ENCODE measurements around the gene GBP1.
"Not testable (repeated sequence)": the region's sequence is repeated elsewhere in the genome, so short reads cannot be mapped to it uniquely, and the experiment has no call there.

Gene GBP1

GRCh38 chr1:89041119-89041641 is 23.8 kb downstream of the GBP1 start:
- H3K4me3 ChIP-seq (ENCODE audit: low read length) = no peak overlapping the region
- H3K4ac ChIP-seq (ENCODE audit: low read depth, low read length) = no peak overlapping the region
- H4K5ac ChIP-seq (ENCODE audit: low read length) = no peak overlapping the region
- H3K4me2 ChIP-seq (ENCODE audit: low read length) = no peak overlapping the region
- H3K27me3 ChIP-seq (ENCODE audit: insufficient read depth, low read length, poor library complexity) = no peaks in the 10 kb centered on the region
- H3K56ac ChIP-seq (ENCODE audit: low read length) = no peak overlapping the region
- DNase-seq = no peak
- H4K8ac ChIP-seq (ENCODE audit: low read depth, low read length) = no peak overlapping the region
- no peaks in the 10 kb centered on the region for H3K4me1 ChIP-seq (ENCODE audit: control insufficient read depth, low read depth, low read length)
- no peak overlapping the region for H2BK120ac ChIP-seq (ENCODE audit: low read depth, low read length)
- H3K36me3 ChIP-seq (ENCODE audit: control insufficient read depth, insufficient read depth, low read length) = no peaks in the 10 kb centered on the region
- H3K9ac ChIP-seq (ENCODE audit: low read length) = no peak overlapping the region
- H3K23ac ChIP-seq (ENCODE audit: low read length) = no peak overlapping the region
- H2BK5ac ChIP-seq (ENCODE audit: low read length) = no peak overlapping the region
- no peak overlapping the region for H2AK5ac ChIP-seq (ENCODE audit: low read length)
- H3K18ac ChIP-seq (ENCODE audit: low read length) = no peak overlapping the region
- H2BK15ac ChIP-seq (replicated peaks; ENCODE audit: low read depth) = no peak overlapping the region
- H3K27ac ChIP-seq (ENCODE audit: low read depth, low read length) = no peak overlapping the region
- no peaks in the 10 kb centered on the region for H3K79me1 ChIP-seq (ENCODE audit: low read length)
- WGBS (ENCODE audit: extremely low coverage, insufficient coverage, low lambda C conversion rate) = no CpG with 5 or more reads among the region's 3 CpGs
- H3K79me2 ChIP-seq (ENCODE audit: control insufficient read depth, insufficient read depth, low read length) = no peaks in the 10 kb centered on the region

GRCh38 chr1:89040315-89040626 is 24.7 kb downstream of the GBP1 start:
- H2BK15ac ChIP-seq (replicated peaks; ENCODE audit: low read depth) = no peak overlapping the region
- H3K9ac ChIP-seq (ENCODE audit: low read length) = no peak overlapping the region
- H3K4me3 ChIP-seq (ENCODE audit: low read length) = no peak overlapping the region
- H3K56ac ChIP-seq (ENCODE audit: low read length) = no peak overlapping the region
- no peak overlapping the region for H3K4ac ChIP-seq (ENCODE audit: low read depth, low read length)
- no peak overlapping the region for H4K8ac ChIP-seq (ENCODE audit: low read depth, low read length)
- H3K18ac ChIP-seq (ENCODE audit: low read length) = no peak overlapping the region
- H2BK5ac ChIP-seq (ENCODE audit: low read length) = no peak overlapping the region
- H2BK120ac ChIP-seq (ENCODE audit: low read depth, low read length) = no peak overlapping the region
- H3K27ac ChIP-seq (ENCODE audit: low read depth, low read length) = no peak overlapping the region
- no peak overlapping the region for H3K23ac ChIP-seq (ENCODE audit: low read length)
- no peaks in the 10 kb centered on the region for H3K79me2 ChIP-seq (ENCODE audit: control insufficient read depth, insufficient read depth, low read length)
- H3K27me3 ChIP-seq (ENCODE audit: insufficient read depth, low read length, poor library complexity) = no peaks in the 10 kb centered on the region
- no peak for DNase-seq
- H3K4me1 ChIP-seq (ENCODE audit: control insufficient read depth, low read depth, low read length) = no peaks in the 10 kb centered on the region
- H3K79me1 ChIP-seq (ENCODE audit: low read length) = no peaks in the 10 kb centered on the region
- WGBS (ENCODE audit: extremely low coverage, insufficient coverage, low lambda C conversion rate) = no CpG with 5 or more reads among the region's 1 CpG
- no peak overlapping the region for H4K5ac ChIP-seq (ENCODE audit: low read length)
- H3K4me2 ChIP-seq (ENCODE audit: low read length) = no peak overlapping the region
- no peak overlapping the region for H2AK5ac ChIP-seq (ENCODE audit: low read length)
- no peaks in the 10 kb centered on the region for H3K36me3 ChIP-seq (ENCODE audit: control insufficient read depth, insufficient read depth, low read length)

- H3K9ac ChIP-seq (ENCODE audit: low read length) = no peak overlapping the region
- H3K4ac ChIP-seq (ENCODE audit: low read depth, low read length) = no peak overlapping the region
- no peak for DNase-seq
- H3K79me2 ChIP-seq (ENCODE audit: control insufficient read depth, insufficient read depth, low read length) = no peaks in the 10 kb centered on the region
- H4K8ac ChIP-seq (ENCODE audit: low read depth, low read length) = no peak overlapping the region
- no peak overlapping the region for H2AK5ac ChIP-seq (ENCODE audit: low read length)
- H3K79me1 ChIP-seq (ENCODE audit: low read length) = no peaks in the 10 kb centered on the region
- H2BK15ac ChIP-seq (replicated peaks; ENCODE audit: low read depth) = no peak overlapping the region
- no peak overlapping the region for H3K18ac ChIP-seq (ENCODE audit: low read length)
- no peak overlapping the region for H3K56ac ChIP-seq (ENCODE audit: low read length)
- H2BK5ac ChIP-seq (ENCODE audit: low read length) = no peak overlapping the region
- H3K4me3 ChIP-seq (ENCODE audit: low read length) = no peak overlapping the region
- H3K4me1 ChIP-seq (ENCODE audit: control insufficient read depth, low read depth, low read length) = no peaks in the 10 kb centered on the region
- H3K36me3 ChIP-seq (ENCODE audit: control insufficient read depth, insufficient read depth, low read length) = no peaks in the 10 kb centered on the region
- no peak overlapping the region for H4K5ac ChIP-seq (ENCODE audit: low read length)
- no peak overlapping the region for H3K23ac ChIP-seq (ENCODE audit: low read length)
- no peak overlapping the region for H2BK120ac ChIP-seq (ENCODE audit: low read depth, low read length)
- H3K27ac ChIP-seq (ENCODE audit: low read depth, low read length) = no peak overlapping the region
- no CpG with 5 or more reads among the region's 1 CpG for WGBS (ENCODE audit: extremely low coverage, insufficient coverage, low lambda C conversion rate)
- no peaks in the 10 kb centered on the region for H3K27me3 ChIP-seq (ENCODE audit: insufficient read depth, low read length, poor library complexity)
- H3K4me2 ChIP-seq (ENCODE audit: low read length) = no peak overlapping the region
Measured at GRCh38 chr1:89037186-89037585, 27.8 kb downstream of the GBP1 start.

GRCh38 chr1:89035080-89035479 is 29.9 kb downstream of the GBP1 start:
- no peaks in the 10 kb centered on the region for H3K36me3 ChIP-seq (ENCODE audit: control insufficient read depth, insufficient read depth, low read length)
- DNase-seq = no peak
- no peaks in the 10 kb centered on the region for H3K79me1 ChIP-seq (ENCODE audit: low read length)
- H2BK5ac ChIP-seq (ENCODE audit: low read length) = no peak overlapping the region
- H3K9ac ChIP-seq (ENCODE audit: low read length) = no peak overlapping the region
- H3K27ac ChIP-seq (ENCODE audit: low read depth, low read length) = no peak overlapping the region
- H2BK120ac ChIP-seq (ENCODE audit: low read depth, low read length) = no peak overlapping the region
- H4K5ac ChIP-seq (ENCODE audit: low read length) = no peak overlapping the region
- H3K4me3 ChIP-seq (ENCODE audit: low read length) = no peak overlapping the region
- no peak overlapping the region for H2BK15ac ChIP-seq (replicated peaks; ENCODE audit: low read depth)
- no peak overlapping the region for H3K18ac ChIP-seq (ENCODE audit: low read length)
- no peak overlapping the region for H3K4me2 ChIP-seq (ENCODE audit: low read length)
- no peak overlapping the region for H3K23ac ChIP-seq (ENCODE audit: low read length)
- H3K4me1 ChIP-seq (ENCODE audit: control insufficient read depth, low read depth, low read length) = no peaks in the 10 kb centered on the region
- H3K79me2 ChIP-seq (ENCODE audit: control insufficient read depth, insufficient read depth, low read length) = no peaks in the 10 kb centered on the region
- H3K27me3 ChIP-seq (ENCODE audit: insufficient read depth, low read length, poor library complexity) = no peaks in the 10 kb centered on the region
- no peak overlapping the region for H4K8ac ChIP-seq (ENCODE audit: low read depth, low read length)
- H3K56ac ChIP-seq (ENCODE audit: low read length) = no peak overlapping the region
- WGBS (ENCODE audit: extremely low coverage, insufficient coverage, low lambda C conversion rate) = no CpG with 5 or more reads among the region's 1 CpG
- no peak overlapping the region for H3K4ac ChIP-seq (ENCODE audit: low read depth, low read length)
- no peak overlapping the region for H2AK5ac ChIP-seq (ENCODE audit: low read length)

GRCh38 chr1:89034004-89034403 is 31.0 kb downstream of the GBP1 start:
- H3K4me2 ChIP-seq (ENCODE audit: low read length); H3K23ac ChIP-seq (ENCODE audit: low read length); H4K8ac ChIP-seq (ENCODE audit: low read depth, low read length); H2BK15ac ChIP-seq (replicated peaks; ENCODE audit: low read depth); H3K27me3 ChIP-seq (ENCODE audit: insufficient read depth, low read length, poor library complexity); H3K56ac ChIP-seq (ENCODE audit: low read length); H3K36me3 ChIP-seq (ENCODE audit: control insufficient read depth, insufficient read depth, low read length); H3K4me1 ChIP-seq (ENCODE audit: control insufficient read depth, low read depth, low read length); H3K79me2 ChIP-seq (ENCODE audit: control insufficient read depth, insufficient read depth, low read length); DNase-seq; H3K4ac ChIP-seq (ENCODE audit: low read depth, low read length); H3K79me1 ChIP-seq (ENCODE audit: low read length); H2BK5ac ChIP-seq (ENCODE audit: low read length); H3K9ac ChIP-seq (ENCODE audit: low read length); H2AK5ac ChIP-seq (ENCODE audit: low read length); H3K18ac ChIP-seq (ENCODE audit: low read length); H3K27ac ChIP-seq (ENCODE audit: low read depth, low read length); H4K5ac ChIP-seq (ENCODE audit: low read length); H2BK120ac ChIP-seq (ENCODE audit: low read depth, low read length); H3K4me3 ChIP-seq (ENCODE audit: low read length): not testable (repeated sequence)
- no CpG with 5 or more reads among the region's 5 CpGs for WGBS (ENCODE audit: extremely low coverage, insufficient coverage, low lambda C conversion rate)

GRCh38 chr1:89029051-89029450 is 36.0 kb downstream of the GBP1 start:
- H3K18ac ChIP-seq (ENCODE audit: low read length); H3K9ac ChIP-seq (ENCODE audit: low read length); H3K27me3 ChIP-seq (ENCODE audit: insufficient read depth, low read length, poor library complexity); H3K27ac ChIP-seq (ENCODE audit: low read depth, low read length); H2BK120ac ChIP-seq (ENCODE audit: low read depth, low read length); H4K5ac ChIP-seq (ENCODE audit: low read length); H3K23ac ChIP-seq (ENCODE audit: low read length); H3K4me3 ChIP-seq (ENCODE audit: low read length); H3K4me2 ChIP-seq (ENCODE audit: low read length); DNase-seq; H2BK15ac ChIP-seq (replicated peaks; ENCODE audit: low read depth); H3K79me2 ChIP-seq (ENCODE audit: control insufficient read depth, insufficient read depth, low read length); H3K4ac ChIP-seq (ENCODE audit: low read depth, low read length); H2AK5ac ChIP-seq (ENCODE audit: low read length); H3K36me3 ChIP-seq (ENCODE audit: control insufficient read depth, insufficient read depth, low read length); H3K79me1 ChIP-seq (ENCODE audit: low read length); H3K4me1 ChIP-seq (ENCODE audit: control insufficient read depth, low read depth, low read length); H2BK5ac ChIP-seq (ENCODE audit: low read length); H3K56ac ChIP-seq (ENCODE audit: low read length); H4K8ac ChIP-seq (ENCODE audit: low read depth, low read length): not testable (repeated sequence)
- no CpG with 5 or more reads among the region's 2 CpGs for WGBS (ENCODE audit: extremely low coverage, insufficient coverage, low lambda C conversion rate)
